Tibial nerve (tissue), 4 donors: Measurements from ENCODE around the gene CACNA2D2. TPM values are rescaled to one million over a fixed set of nuclear protein-coding genes. Genes with fewer than 3 reads are reported as not detected.

Experiments used
- DNase-seq, 2 donors: peaks; one replicate each; pipeline ENCODE4 v3.0.0-alpha.2; 2019; ENCODE audit warnings: low spot score in 2 of 2
- H3K27ac ChIP-seq, 4 donors: fragments of 200-600 bp; sonication (generic) in 3 of 4; one replicate each; pipeline ENCODE4 v1.5.1; 2017 to 2019; ENCODE audit warnings: mild to moderate bottlenecking in 1 of 4
- H3K27me3 ChIP-seq, 2 donors: fragments of 200-600 bp; sonication (generic) in 1 of 2; one replicate each; pipeline versions ENCODE4 v1.5.1 to v1.6.0; 2017 to 2019
- H3K36me3 ChIP-seq, 3 donors: fragments of 200-600 bp; sonication (generic); one replicate each; pipeline ENCODE4 v1.5.1; 2018 to 2019
- H3K4me1 ChIP-seq, 4 donors: fragments of 200-600 bp; sonication (generic) in 3 of 4; one replicate each; pipeline ENCODE4 v1.5.1; 2017 to 2019
- H3K4me3 ChIP-seq, 4 donors: fragments of 200-600 bp; sonication (generic) in 3 of 4; one replicate each; pipeline ENCODE4 v1.5.1; 2017 to 2019; ENCODE audit warnings: mild to moderate bottlenecking in 1 of 4, moderate library complexity in 1 of 4
- H3K9me3 ChIP-seq, 4 donors: fragments of 200-600 bp; sonication (generic) in 3 of 4; one replicate each; pipeline ENCODE4 v1.5.1; 2017 to 2019
- CTCF ChIP-seq, 5 experiments: fragments of 200-600 bp in 3 of 5; fragments of 450-650 bp in 2 of 5; sonication (generic) in 3 of 5; IDR thresholded peaks; one replicate each; pipeline ENCODE4 v1.5.1; 2016 to 2019; ENCODE audit warnings: antibody characterized with exemption in 5 of 5, mild to moderate bottlenecking in 3 of 5, moderate library complexity in 2 of 5
- EP300 ChIP-seq, 2 donors: sonication (generic); formaldehyde crosslinking; IDR thresholded peaks; one replicate each; pipeline ENCODE4 v1.6.1; 2017; ENCODE audit warnings: antibody characterized with exemption in 2 of 2, mild to moderate bottlenecking in 1 of 2
- POLR2A ChIP-seq, 2 donors: fragments of 450-650 bp; IDR thresholded peaks; one replicate each; pipeline ENCODE4 v1.6.1; 2017; ENCODE audit warnings: antibody characterized with exemption in 2 of 2, mild to moderate bottlenecking in 2 of 2, moderate library complexity in 2 of 2
- WGBS, 2 donors: methylation state at CpG; one replicate each; pipeline ENCODE4 v1.1.5; 2018; 5-methylcytosine and 5-hydroxymethylcytosine counted together
- total RNA-seq, 4 donors: library from RNA; depleted of rRNA; stranded (reverse); fragments of >200 nt; gene quantifications; one replicate each; pipeline ENCODE4 v1.1.0, GENCODE V29; 2016

CACNA2D2 gene
- total RNA-seq, 4 donors from 2014 or later = 0.84 to 2.0 (median 1.2) TPM

DNA sequence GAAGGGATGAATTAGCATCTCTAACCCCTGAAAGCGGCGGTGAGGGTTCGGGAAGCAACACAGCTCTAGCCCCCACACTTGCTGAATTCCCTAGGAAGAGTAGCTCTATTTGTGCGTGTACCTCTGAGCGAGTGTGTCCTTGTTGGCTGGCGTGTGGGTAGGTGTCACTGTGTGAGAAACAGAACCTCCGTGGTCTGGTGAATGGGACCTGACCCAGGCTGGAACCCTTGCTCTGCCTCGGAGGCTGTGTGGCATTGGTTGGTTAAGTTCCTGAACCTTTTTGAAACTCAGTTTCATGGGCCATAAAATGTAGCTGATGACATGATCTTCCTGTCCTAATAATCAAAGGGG, 143.7 kb downstream of the CACNA2D2 start:
- peak overlapping the region in 3 of 4 donors; percentile 82 to 98 (median 89) for H3K4me3 ChIP-seq
- H3K36me3 ChIP-seq = peaks cover 0 to 30% (median 6%) of the 10 kb centered on the region in 3 donors
- peaks cover 8 to 47% (median 40%) of the 10 kb centered on the region in 4 donors for H3K4me1 ChIP-seq
- H3K9me3 ChIP-seq = no peaks in the 10 kb centered on the region
- TF ChIP-seq CTCF (IDR thresholded peaks at IDR 0.05) (no peak), EP300 (IDR thresholded peaks at IDR 0.05) (no peak)
- 13 to 15% methylated on average over 7 to 8 of the region's 8 CpGs for WGBS, 2 donors
- no peak overlapping the region for H3K27ac ChIP-seq
- H3K27me3 ChIP-seq = no peaks in the 10 kb centered on the region
- DNase-seq = no peak

DNA sequence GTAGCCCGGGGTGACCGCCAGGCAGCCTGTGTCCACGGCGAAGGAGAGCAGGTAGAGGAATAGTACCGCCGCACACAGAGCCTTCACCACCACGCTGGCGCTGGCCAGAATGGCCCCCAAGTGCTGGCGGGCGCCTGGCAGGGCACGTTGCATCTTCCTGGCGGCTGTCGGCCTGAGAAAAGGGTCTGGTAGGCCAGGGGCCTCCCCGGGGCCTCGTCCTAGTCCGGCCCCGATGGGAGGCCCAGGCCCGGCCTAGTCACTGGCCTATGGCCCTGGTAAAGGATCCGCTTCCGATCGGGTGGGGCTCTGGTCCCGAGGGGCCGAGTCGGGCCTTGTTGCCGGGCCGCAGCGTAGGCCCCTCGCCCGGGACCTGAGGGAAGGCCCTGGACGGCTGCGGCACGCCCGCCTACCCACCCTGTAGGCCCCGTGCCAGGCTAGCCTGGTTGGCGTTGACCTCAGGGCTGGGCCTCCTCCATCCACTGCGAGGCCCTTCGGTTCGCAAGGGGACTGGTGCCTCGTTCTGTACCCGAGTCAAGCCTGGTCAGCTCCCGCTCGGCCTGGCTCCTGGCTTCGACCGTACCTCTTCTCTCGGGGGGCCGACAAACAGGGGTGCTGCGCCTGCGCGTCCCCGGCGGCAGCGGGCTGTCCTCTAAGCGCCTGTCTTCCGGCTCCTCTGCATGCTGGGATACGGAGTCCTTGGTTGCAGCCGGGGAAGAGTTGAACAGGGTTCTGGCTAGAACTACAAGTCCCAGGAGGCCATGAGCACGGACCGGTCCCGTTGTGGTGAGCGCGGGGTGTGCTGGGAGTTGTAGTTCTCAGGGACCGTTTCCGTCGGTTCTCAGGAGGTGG, 144.3 kb downstream of the CACNA2D2 start, which contains the start of gene TMEM115:
TSS of gene TMEM115 (minus strand) at position 611 of the 849 bp plus-strand sequence. CDS start at position 153, 458 bp downstream.
- H3K27ac ChIP-seq = peak within 1 kb of the TSS; percentile 69 to 97 (median 94)
- TF ChIP-seq POLR2A (IDR thresholded peaks at IDR 0.05) (peak in 1 of 2 donors; percentile 73), CTCF (IDR thresholded peaks at IDR 0.05) (peak in 1 of 5 experiments; percentile 43), EP300 (IDR thresholded peaks at IDR 0.05) (peak; percentile 90 to 95)
- H3K27me3 ChIP-seq = no peaks in the 10 kb centered on the region
- WGBS, 2 donors = 1 to 5% methylated on average over 14 to 50 of the region's 64 CpGs
- H3K36me3 ChIP-seq = peaks cover 0 to 36% (median 12%) of the 10 kb centered on the region in 3 donors
- peak; percentile 94 to 97 for DNase-seq
- H3K4me1 ChIP-seq = peaks cover 8 to 46% (median 34%) of the 10 kb centered on the region in 4 donors
- peak within 1 kb of the TSS; percentile 82 to 98 (median 91) for H3K4me3 ChIP-seq
- H3K9me3 ChIP-seq = no peaks in the 10 kb centered on the region

DNA sequence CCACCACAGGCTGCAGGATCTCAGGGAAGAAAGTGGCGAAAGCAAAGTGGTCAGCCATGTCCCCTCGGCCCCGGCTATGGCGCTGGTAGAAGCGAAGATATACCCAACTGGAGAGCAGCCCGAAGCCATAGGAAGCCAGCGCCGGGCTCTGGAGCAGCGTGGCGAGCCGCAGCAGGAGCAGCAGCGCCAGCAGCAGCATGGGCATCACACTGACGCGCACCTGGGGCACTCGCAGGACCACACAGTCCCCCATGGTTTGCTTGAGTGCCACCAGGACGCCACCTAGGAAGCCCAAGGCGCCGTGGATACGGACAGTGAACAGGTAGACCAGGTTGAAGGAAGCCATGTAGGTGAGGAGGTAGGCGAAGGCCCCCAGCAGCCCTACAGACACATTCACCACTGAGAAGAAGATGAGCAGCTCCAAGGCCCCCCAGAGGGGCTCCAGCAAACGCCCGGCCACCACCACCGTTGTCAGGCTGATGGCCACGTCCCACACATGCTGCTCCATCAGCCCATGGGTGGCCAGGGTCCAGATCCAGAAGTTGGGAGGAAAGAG, 145.0 kb downstream of the CACNA2D2 start:
- Histone ChIP-seq H3K9me3 (no peaks in the 10 kb centered on the region), H3K4me3 (peak overlapping the region; percentile 82 to 98 (median 91)), H3K4me1 (peaks cover 8 to 50% (median 33%) of the 10 kb centered on the region in 4 donors), H3K27me3 (no peaks in the 10 kb centered on the region), H3K27ac (peak overlapping the region; percentile 69 to 97 (median 94)), H3K36me3 (peaks cover 0 to 43% (median 12%) of the 10 kb centered on the region in 3 donors)
- DNase-seq = no peak
- no peak for TF ChIP-seq POLR2A (IDR thresholded peaks at IDR 0.05)
- TF ChIP-seq CTCF (IDR thresholded peaks at IDR 0.05) = no peak
- no peak for TF ChIP-seq EP300 (IDR thresholded peaks at IDR 0.05)
- 49 to 51% methylated on average over 22 to 23 of the region's 24 CpGs for WGBS, 2 donors

DNA sequence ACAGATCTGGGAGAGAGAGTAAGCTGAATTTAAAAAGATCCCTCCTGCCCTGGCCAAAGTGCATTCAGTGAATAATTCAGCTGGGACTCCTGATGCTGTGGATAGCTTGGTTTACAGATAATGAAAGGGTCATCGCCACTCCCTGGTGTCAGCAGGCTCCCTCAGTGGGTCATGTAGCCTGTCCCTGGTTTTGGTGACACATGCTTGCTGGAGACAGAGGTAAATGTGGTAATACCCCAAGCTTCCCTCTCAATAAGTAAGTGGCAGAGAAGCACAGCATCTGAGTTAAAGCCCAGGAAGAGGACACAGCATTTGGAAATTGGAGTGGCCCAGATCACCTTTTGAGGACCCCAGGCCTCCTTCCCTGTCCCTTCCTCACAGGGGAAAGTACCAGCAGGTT, 146.0 kb downstream of the CACNA2D2 start:
- Histone ChIP-seq H3K4me3 (peak overlapping the region in 3 of 4 donors; percentile 82 to 98 (median 93)), H3K9me3 (no peaks in the 10 kb centered on the region), H3K36me3 (peaks cover 0 to 51% (median 12%) of the 10 kb centered on the region in 3 donors), H3K27ac (peak overlapping the region in 3 of 4 donors; percentile 33 to 97 (median 37)), H3K4me1 (peaks cover 8 to 58% (median 33%) of the 10 kb centered on the region in 4 donors), H3K27me3 (no peaks in the 10 kb centered on the region)
- TF ChIP-seq CTCF (IDR thresholded peaks at IDR 0.05) (no peak), POLR2A (IDR thresholded peaks at IDR 0.05) (no peak), EP300 (IDR thresholded peaks at IDR 0.05) (no peak)
- 63 to 64% methylated on average over 1 of the region's 1 CpG for WGBS, 2 donors
- DNase-seq = no peak
